Measurements from ENCODE around the gene FASN. TPM values are rescaled to one million over a fixed set of nuclear protein-coding genes. Genes with fewer than 3 reads are reported as not detected.

The FASN gene
- total and polyA plus RNA-seq, 8 donors, result 22.8 to 268 (median 81.6) TPM

- WGBS, 5 donors, result 88 to 95% (median 89%) methylated on average over 14 to 29 of the region's 29 CpGs
Measured at GRCh38 chr17:82089723-82090548, 8.1 kb downstream of the FASN start.

GRCh38 chr17:82088838-82089722, 9.0 kb downstream of the FASN start:
- Histone ChIP-seq H3K36me3 (peaks cover 100% of the 10 kb centered on the region in 4 donors), H3K4me1 (no peaks in the 10 kb centered on the region), H3K4me3 (no peak overlapping the region), H3K9me3 (no peaks in the 10 kb centered on the region), H3K27ac (no peak overlapping the region), H3K27me3 (no peaks in the 10 kb centered on the region)
- DNase-seq, result no peak
- WGBS, 5 donors, result 75 to 92% (median 84%) methylated on average over 16 to 47 of the region's 47 CpGs
- no peak for TF ChIP-seq POLR2A (IDR thresholded peaks at IDR 0.05)
- TF ChIP-seq POLR2AphosphoS5 (IDR thresholded peaks at IDR 0.05), result no peak
- no peak for TF ChIP-seq EP300 (IDR thresholded peaks at IDR 0.05)
- no peak for TF ChIP-seq CTCF (IDR thresholded peaks at IDR 0.05)
- intact Hi-C loops (cut with DNase I; ENCODE audit: low total_unique reads), result no loop called here

More at GRCh38 chr17:82089723-82090548, 8.1 kb downstream of the FASN start:
- no peak overlapping the region for H3K27ac ChIP-seq
- no peaks in the 10 kb centered on the region for H3K27me3 ChIP-seq
- intact Hi-C loops (cut with DNase I; ENCODE audit: low total_unique reads), result no loop called here
- H3K9me3 ChIP-seq, result no peaks in the 10 kb centered on the region
- TF ChIP-seq POLR2AphosphoS5 (IDR thresholded peaks at IDR 0.05) (no peak), POLR2A (IDR thresholded peaks at IDR 0.05) (no peak), EP300 (IDR thresholded peaks at IDR 0.05) (no peak), CTCF (IDR thresholded peaks at IDR 0.05) (no peak)
- H3K4me3 ChIP-seq, result no peak overlapping the region
- DNase-seq, result no peak
- H3K36me3 ChIP-seq, result peaks cover 98 to 100% (median 100%) of the 10 kb centered on the region in 4 donors
- peaks cover 0 to 5% (median 0%) of the 10 kb centered on the region in 4 donors for H3K4me1 ChIP-seq

- Histone ChIP-seq H3K36me3 (peaks cover 100% of the 10 kb centered on the region in 4 donors), H3K9me3 (no peaks in the 10 kb centered on the region), H3K4me3 (no peak overlapping the region), H3K4me1 (no peaks in the 10 kb centered on the region), H3K27me3 (no peaks in the 10 kb centered on the region), H3K27ac (no peak overlapping the region)
- no peak for DNase-seq
- TF ChIP-seq POLR2AphosphoS5 (IDR thresholded peaks at IDR 0.05) (no peak), POLR2A (IDR thresholded peaks at IDR 0.05) (no peak), CTCF (IDR thresholded peaks at IDR 0.05) (no peak), EP300 (IDR thresholded peaks at IDR 0.05) (no peak)
- intact Hi-C loops (cut with DNase I; ENCODE audit: low total_unique reads), result no loop called here
- 92 to 96% (median 94%) methylated on average over 37 to 48 of the region's 48 CpGs for WGBS, 5 donors
Measured at GRCh38 chr17:82087961-82088837, 9.8 kb downstream of the FASN start.
